Hematopoietic multipotent progenitor cell treated with erythropoietin and hydrocortisone succinate and interleukin-3 and kit ligand, for 6 days (in vitro differentiated cells): ENCODE data around the gene SPC24.
"Not testable (repeated sequence)": the region's sequence is repeated elsewhere in the genome, so short reads cannot be mapped to it uniquely, and the experiment has no call there.

ENCODE experiments used
- DNase-seq: peaks from one replicate; pipeline ENCODE4 v3.0.0-alpha.2; 2015

Gene SPC24

DNA sequence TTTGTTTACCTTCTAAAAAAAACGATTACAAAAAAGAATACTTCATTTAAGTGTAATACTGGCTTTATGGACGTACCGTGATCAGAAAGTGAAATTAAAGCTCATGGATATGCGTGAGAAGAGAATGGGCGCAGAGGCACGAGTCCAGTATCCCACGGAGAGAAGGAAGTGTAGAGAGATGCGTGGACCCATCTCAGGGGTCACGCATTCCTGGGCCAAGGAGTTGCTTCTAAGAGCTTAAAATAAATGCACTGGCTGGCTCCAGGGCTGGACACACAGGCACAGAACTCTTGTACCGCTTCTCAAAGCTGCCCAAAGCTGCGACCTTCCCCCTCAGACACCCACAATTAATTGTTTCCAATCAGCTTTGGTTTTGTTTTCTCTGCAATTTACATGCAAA, 8.7 kb upstream of the SPC24 start:
- DNase-seq: no peak

GRCh38 chr19:11160440-11160768, 4.8 kb upstream of the SPC24 start:
- DNase-seq: not testable (repeated sequence)

- DNase-seq: peak; percentile 58
These were observed 4.2 kb upstream of the SPC24 start for GRCh38 chr19:11159598-11160439.

- DNase-seq: peak; percentile 47
These were observed 917 bp downstream of the SPC24 start for GRCh38 chr19:11154683-11155047.

- DNase-seq: no peak
These were observed 3.1 kb downstream of the SPC24 start for GRCh38 chr19:11152318-11153062.

DNA sequence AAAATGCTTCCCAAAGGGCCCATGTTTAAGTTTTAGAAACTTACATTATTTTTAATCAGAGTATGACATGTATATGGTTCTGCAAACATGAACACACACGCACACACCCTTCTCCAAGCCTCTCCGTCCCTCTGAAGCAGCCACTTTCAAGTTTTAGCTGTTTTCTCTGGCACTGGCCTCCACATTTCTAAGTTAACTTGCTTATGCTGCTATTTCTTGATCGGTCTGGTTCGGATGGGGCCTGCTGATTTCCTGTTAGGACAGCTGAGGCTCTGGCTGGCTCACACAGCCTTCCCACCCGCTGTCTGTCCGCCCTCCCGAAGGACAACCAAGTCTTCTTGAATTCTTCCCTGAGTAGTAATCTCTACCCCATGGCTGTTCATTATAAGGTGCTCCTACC, 4.4 kb downstream of the SPC24 start:
- no peak for DNase-seq

DNA sequence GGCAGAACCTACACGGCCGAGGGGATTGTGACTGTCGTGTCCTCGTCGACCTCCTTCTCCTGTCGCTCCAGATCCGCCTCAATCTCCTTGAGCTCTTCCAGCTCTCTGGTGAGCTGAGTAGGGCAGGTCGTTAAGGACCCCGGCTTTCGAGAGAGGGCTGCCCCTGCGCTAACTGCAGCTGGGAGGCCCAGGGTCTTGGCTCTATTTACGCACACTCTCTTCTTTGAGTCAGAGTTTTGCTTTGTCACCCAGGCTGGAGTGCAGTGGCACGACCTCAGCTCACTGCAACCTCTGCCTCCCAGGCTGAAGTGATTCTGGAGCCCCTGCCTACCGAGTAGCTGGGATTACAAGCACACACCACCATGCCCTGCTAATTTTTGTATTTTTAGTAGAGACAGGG, 7.6 kb downstream of the SPC24 start:
- DNase-seq: no peak

- DNase-seq: no peak
These were observed 10.1 kb downstream of the SPC24 start for GRCh38 chr19:11145536-11145924.

DNA sequence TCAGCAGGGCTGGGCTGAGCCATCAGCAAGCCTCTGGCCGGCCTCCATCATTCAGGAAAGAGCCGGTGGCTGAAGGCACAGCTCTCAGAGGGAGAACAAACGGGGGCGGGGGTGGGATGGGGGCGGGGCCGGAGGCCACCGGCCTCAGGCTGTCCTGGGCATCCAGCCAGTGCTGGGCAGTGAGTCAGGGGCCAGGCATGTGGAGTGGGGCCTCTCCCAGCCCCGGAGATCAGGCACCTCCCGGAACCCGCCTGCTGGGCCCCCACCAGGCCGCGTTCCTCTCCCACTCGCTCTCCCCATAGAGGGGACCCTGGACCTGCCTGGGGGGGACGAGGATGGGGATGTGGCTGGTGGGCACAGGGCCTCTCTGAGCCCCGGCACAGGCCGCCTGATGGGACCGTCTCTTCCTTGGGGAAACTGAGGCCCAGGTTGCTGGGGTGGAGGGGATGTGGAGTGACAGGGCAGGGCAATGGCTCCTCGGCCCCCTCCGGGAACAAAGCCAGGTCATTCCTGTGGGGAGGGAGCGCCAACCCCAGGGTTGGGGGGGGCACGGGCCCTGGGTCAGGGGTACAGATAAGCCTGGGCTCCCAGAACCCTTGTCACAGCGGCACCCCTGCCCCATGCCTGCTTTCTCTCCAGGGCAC, 12.9 kb downstream of the SPC24 start:
- DNase-seq: peak; percentile 45

DNA sequence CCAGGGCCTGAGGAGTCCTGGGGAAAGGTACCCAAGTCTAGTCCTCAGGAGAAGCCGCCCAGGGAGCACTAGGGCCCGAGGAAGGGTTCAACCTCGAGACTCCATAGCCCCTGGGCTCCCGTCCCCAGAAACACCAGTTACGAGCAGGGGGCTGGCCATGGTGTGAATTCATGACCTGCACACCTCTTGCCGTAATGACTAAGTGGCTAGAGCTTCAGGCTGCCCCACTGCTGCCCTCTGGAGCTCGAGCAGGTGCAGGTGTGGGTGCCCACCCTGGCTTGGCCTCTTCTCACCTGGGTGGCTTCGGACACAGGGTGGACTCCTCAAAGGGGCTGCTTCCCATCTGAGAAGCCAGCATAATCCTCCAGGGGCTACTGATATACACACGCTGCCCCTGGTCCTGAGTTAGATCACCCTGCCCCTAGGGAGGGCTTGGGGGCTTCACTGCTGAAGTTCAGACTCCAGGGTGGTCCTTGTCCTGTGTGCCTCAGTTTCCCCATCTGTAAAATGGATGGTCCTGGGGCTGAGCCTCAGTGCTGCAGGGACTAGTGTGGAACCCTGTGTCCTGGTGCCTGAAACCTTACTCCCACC, 13.6 kb downstream of the SPC24 start:
- DNase-seq: no peak

GRCh38 chr19:11140896-11141295, 14.7 kb downstream of the SPC24 start:
- no peak for DNase-seq

DNA sequence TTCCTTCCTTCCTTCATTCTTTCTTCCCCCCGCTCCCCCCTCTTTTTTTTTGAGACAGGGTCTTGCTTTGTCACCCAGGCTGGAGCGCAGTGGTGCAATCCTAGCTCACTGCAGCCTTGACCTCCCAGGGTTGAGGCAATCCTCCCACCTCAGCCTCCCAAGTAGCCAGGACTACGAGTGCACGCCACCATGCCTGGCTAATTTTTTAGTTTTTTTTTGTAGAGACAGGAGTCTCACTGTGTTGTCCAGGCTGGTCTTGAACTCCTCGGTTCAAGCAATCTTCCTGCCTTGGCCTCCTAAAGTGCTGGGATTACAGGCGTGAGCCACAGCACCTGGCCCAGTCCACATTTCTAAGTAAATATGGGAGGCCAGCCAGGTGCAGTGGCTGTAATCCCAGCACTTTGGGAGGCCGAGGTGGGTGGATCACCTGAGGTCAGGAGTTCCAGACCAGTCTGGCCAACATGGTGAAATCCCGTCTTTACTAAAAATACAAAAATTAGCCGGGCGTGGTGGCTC, 15.5 kb downstream of the SPC24 start:
- DNase-seq: not testable (repeated sequence)

GRCh38 chr19:11138601-11139300, 16.8 kb downstream of the SPC24 start:
- peak; percentile 52 for DNase-seq

- DNase-seq: peak; percentile 87
These were observed 17.8 kb downstream of the SPC24 start for GRCh38 chr19:11137542-11138384.

GRCh38 chr19:11136400-11137101, 19.0 kb downstream of the SPC24 start:
- DNase-seq: no peak

DNA sequence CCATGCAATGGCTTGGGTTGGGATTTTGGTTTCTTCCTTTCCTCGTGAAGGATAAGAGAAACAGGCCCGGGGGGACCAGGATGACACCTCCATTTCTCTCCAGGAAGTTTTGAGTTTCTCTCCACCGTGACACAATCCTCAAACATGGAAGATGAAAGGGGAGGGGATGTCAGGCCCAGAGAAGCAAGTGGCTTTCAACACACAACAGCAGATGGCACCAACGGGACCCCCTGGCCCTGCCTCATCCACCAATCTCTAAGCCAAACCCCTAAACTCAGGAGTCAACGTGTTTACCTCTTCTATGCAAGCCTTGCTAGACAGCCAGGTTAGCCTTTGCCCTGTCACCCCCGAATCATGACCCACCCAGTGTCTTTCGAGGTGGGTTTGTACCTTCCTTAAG, 24.1 kb downstream of the SPC24 start:
- DNase-seq: no peak

DNA sequence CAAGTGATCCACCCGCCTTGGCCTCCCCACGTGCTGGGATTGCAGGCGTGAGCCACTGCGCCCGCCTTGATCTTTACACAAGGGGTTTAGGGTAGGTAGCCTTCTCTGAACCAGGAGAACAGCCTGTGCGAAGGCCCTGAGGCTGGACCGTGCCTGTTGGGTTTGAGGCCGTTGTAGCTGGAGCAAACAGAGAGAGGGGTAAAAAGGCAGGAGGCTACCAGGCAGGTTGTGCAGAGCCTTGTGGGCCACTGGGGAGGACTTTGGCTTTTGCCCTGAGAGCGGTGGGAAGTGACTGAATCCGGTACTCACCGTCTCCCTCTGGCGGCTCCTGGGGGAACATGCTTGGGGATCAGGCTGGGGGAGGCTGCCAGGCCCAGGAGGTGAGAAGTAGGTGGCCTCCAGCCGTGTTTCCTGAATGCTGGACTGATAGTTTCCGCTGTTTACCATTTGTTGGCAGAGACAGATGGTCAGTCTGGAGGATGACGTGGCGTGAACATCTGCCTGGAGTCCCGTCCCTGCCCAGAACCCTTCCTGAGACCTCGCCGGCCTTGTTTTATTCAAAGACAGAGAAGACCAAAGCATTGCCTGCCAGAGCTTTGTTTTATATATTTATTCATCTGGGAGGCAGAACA, 24.6 kb downstream of the SPC24 start:
- DNase-seq: peak; percentile 87

- no peak for DNase-seq
These were observed 27.7 kb downstream of the SPC24 start for GRCh38 chr19:11127905-11128304.

GRCh38 chr19:11125994-11126685, 29.4 kb downstream of the SPC24 start:
- peak; percentile 90 for DNase-seq

- not testable (repeated sequence) for DNase-seq
These were observed 31.4 kb downstream of the SPC24 start for GRCh38 chr19:11124157-11124556.
